Activated B cell treated with CpG ODN at 0.5 μM for 24 hours (primary cell): ENCODE results near the gene GSTO2. TPM values are rescaled to one million over a fixed set of nuclear protein-coding genes. Genes with fewer than 3 reads are reported as not detected.

Source experiments
- ATAC-seq: fragments of 200-7000 bp; cut with Tn5 transposase; one replicate; pipeline ENCODE4 v1.10.0; 2021; ENCODE audit warnings: low read depth, mild to moderate bottlenecking, moderate library complexity
- CTCF ChIA-PET: fragments of 350-600 bp; sonication (Branson Sonifier 250); formaldehyde crosslinking; loops from one replicate; lab custom pipeline; 2021; ENCODE audit warnings: antibody characterized with exemption; lab: Charles Lee
- POLR2A ChIA-PET: fragments of 350-600 bp; sonication (Branson Sonifier 250); formaldehyde crosslinking; loops from one replicate; lab custom pipeline; 2021; ENCODE audit warnings: antibody characterized with exemption; lab: Charles Lee
- DNase-seq: peaks from one replicate; pipeline ENCODE4 v3.0.0; 2022
- H3K27ac Mint-ChIP-seq: one replicate; pipeline ENCODE4 v1.8.0; 2020; ENCODE audit warnings: mixed read lengths
- H3K27me3 Mint-ChIP-seq: one replicate; pipeline ENCODE4 v1.8.0; 2021; ENCODE audit warnings: mixed read lengths
- H3K36me3 Mint-ChIP-seq: one replicate; pipeline ENCODE4 v1.8.0; 2021; ENCODE audit warnings: low read depth, mixed read lengths
- H3K4me1 Mint-ChIP-seq: one replicate; pipeline ENCODE4 v1.8.0; 2021; ENCODE audit warnings: mixed read lengths
- H3K4me3 Mint-ChIP-seq: one replicate; pipeline ENCODE4 v1.8.0; 2020; ENCODE audit warnings: mild to moderate bottlenecking, mixed read lengths
- H3K9me3 Mint-ChIP-seq: one replicate; pipeline ENCODE4 v1.8.0; 2020; ENCODE audit warnings: mixed read lengths
- intact Hi-C: fragments of 100-400 bp; cut with micrococcal nuclease; formaldehyde crosslinking; loops from one replicate; pipeline ENCODE4 v1.15.1; 2024
- total RNA-seq: library from RNA; stranded (reverse); gene quantifications from 2 replicates; pipeline ENCODE4 v1.2.3, GENCODE V29; 2022
- TF ChIP-seq, protein P1 (sequence below): fragments of 200-600 bp; IDR thresholded peaks from one replicate; pipeline ENCODE4 v1.8.0; 2022; ENCODE audit warnings: antibody characterized with exemption, mild to moderate bottlenecking

GSTO2 gene
- total RNA-seq, 1 donor from 2014 or later, result 0.91 TPM

DNA sequence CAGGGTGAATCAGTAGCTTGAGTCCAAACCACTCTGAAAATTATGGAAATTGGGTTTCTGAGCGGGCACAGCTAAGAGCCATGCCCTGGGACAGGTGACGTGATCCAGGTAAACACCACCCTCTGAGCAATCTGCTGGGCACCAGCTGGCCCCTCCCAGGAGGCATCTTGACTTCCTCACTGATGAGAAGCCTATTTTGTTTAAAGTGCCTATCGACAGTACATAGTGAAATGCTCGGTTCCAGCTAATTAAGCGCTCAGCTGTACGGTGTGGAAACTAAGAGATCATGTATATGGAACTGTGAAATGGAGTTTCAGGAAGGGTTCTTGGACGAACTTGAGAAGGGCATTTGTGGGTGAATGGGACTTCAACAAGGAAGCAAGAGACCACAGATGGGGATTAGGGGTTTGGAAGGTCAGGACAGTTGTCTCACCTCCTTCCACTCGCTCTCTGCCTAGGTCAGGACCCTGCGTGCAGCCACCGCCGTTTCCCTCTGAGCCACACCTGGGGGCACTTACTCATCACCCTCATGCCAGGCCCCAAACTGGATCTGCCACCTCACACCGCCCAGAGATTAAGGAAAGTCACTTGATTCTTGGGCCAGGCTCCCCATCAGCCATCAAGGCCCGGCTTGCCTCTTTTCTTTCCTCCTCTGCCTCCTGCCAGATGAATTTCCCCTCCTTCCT, 66.1 kb downstream of the GSTO2 start:
- ChIA-PET POLR2A (interaction anchor here (1.1 kb wide), 1 partner anchor 14 kb away, joined by 4 read pairs; no protein-coding TSS in a partner anchor), CTCF (interaction anchor here (0.9 to 1.9 kb wide), 4 partner anchors 15 to 29 kb away, joined by 3 to 9 read pairs (median 5); partner anchors contain the start of gene CFAP58)
- H3K9me3 Mint-ChIP-seq, result no peaks in the 10 kb centered on the region
- TF ChIP-seq, protein P1, sequence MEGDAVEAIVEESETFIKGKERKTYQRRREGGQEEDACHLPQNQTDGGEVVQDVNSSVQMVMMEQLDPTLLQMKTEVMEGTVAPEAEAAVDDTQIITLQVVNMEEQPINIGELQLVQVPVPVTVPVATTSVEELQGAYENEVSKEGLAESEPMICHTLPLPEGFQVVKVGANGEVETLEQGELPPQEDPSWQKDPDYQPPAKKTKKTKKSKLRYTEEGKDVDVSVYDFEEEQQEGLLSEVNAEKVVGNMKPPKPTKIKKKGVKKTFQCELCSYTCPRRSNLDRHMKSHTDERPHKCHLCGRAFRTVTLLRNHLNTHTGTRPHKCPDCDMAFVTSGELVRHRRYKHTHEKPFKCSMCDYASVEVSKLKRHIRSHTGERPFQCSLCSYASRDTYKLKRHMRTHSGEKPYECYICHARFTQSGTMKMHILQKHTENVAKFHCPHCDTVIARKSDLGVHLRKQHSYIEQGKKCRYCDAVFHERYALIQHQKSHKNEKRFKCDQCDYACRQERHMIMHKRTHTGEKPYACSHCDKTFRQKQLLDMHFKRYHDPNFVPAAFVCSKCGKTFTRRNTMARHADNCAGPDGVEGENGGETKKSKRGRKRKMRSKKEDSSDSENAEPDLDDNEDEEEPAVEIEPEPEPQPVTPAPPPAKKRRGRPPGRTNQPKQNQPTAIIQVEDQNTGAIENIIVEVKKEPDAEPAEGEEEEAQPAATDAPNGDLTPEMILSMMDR, result no peak
- ATAC-seq, result no peak
- H3K27me3 Mint-ChIP-seq, result no peaks in the 10 kb centered on the region
- peak; percentile 15 for DNase-seq
- peaks cover 25% of the 10 kb centered on the region for H3K36me3 Mint-ChIP-seq
- peak overlapping the region; percentile 76 for H3K27ac Mint-ChIP-seq
- peaks cover 80% of the 10 kb centered on the region for H3K4me1 Mint-ChIP-seq
- peak overlapping the region; percentile 68 for H3K4me3 Mint-ChIP-seq
- intact Hi-C loops, result no loop called here

DNA sequence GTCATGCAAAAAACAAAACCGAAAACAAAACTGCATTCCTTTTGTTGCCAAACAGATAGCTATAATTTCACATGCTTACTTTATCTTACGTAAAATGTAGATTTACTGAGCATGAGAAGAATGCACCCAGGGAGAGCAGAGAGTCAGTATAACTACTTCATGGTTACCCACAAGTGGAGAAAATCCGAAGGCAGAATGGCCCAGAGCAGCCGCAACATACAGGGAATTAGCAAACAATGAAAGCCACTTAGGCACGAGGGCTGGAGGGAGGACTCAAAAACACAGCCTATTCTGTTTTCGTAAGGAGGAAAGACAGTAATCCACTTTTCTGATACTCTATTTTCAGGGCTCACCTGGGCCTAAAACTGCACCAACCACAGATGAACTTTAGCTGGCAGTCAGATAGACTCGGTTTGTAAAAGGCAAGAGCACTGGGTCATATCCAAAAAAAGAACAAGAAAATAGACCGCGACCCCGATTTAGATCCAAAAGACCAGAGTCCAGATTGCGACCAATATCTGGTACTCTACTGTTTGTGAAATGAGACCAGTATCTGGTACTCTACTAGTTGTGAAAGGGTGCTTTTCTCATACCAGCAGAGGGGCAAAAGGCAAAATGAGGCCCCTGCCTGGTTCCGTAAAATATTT, 68.0 kb downstream of the GSTO2 start:
- POLR2A ChIA-PET, result interaction anchor here (2.3 to 3.8 kb wide), 3 partner anchors 14 to 31 kb away, joined by 7 to 73 read pairs (median 32); partner anchors contain the start of gene CFAP58
- Mint-ChIP-seq H3K36me3 (peaks cover 22% of the 10 kb centered on the region), H3K4me3 (peak overlapping the region; percentile 98), H3K4me1 (peaks cover 65% of the 10 kb centered on the region), H3K27me3 (no peaks in the 10 kb centered on the region), H3K27ac (peak overlapping the region; percentile 92), H3K9me3 (no peaks in the 10 kb centered on the region)
- CTCF ChIA-PET, result interaction anchor here (0.5 to 3.0 kb wide), 8 partner anchors 14 to 45 kb away, joined by 3 to 27 read pairs (median 6); partner anchors contain the start of gene CFAP58
- DNase-seq (no peak), ATAC-seq (peak; percentile 15)
- intact Hi-C loops, result loop anchor here (1.0 kb wide), 2 partner anchors 8 to 13 kb away; no protein-coding TSS in a partner anchor
- TF ChIP-seq, protein P1, result no peak

DNA sequence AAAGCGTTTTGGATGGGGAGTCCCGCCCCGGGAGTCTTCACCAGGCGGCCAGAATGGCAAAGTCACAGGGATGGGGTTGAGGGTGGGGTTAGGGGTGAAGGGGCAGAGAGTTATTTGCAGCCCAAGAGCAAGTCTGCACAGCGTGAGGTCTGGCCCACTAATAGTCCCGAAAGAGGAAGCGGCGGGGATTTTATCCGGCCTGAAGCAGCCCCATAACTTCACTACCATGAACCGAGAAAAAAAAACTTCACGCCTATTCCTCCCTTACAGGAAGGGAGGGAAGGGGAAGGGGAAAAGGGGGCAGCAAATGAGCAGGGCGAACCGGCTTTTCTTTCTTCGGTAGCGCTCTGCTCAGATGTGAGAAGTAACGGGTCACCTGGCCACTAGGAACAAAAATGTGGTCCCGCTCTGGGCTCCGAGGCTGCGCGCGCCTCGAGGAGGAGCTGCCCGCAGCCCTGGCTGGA, 68.6 kb downstream of the GSTO2 start:
- ATAC-seq, result peak; percentile 60
- intact Hi-C loops, result loop anchor here (1.0 kb wide), 2 partner anchors 8 to 13 kb away; no protein-coding TSS in a partner anchor

DNA sequence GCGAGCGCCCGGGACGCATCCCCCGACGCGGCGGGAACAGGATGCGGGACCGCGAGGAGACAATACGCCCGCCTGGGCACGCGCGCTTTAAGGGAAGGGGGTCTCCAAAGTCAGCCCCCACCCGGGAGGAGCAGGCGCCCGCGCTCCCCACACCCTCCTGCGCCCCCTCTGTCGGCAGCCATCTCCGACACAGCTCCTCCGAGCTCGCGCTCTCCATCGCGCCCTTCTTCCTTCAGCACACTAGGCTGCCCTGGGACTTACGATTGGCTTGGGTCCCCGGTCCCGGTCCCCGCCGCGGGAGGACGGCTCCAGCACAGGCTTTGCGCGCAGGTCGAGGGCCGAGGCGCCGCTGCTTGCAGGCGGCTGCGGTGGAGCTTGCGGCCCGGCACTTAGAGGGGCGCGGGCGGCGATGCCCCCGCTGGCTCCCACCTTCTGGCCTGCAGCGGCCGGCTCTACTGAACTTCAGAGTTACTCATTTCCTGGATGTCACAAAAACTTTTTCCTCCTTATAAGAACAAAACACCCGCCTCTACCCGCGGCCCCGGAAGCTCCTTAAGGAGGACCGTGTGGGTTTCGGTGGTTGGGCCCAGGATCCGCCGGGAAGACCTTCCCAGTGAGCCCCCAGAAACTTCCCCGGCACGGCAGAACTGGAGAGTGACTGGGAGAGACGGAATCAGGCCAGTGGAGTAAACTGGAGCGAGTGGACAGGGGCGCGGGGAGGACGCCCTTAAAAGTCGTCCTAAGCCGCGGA, 69.2 kb downstream of the GSTO2 start, which contains the start of gene ITPRIP:
ITPRIP (minus strand) TSS at position 481 of the 751 bp plus-strand sequence. CDS start 22,414 bp downstream, outside the sequence.
- ATAC-seq, result peak; percentile 65
- ChIA-PET POLR2A (interaction anchor here (0.7 to 3.8 kb wide), 14 partner anchors 9 to 660 kb away, joined by 3 to 73 read pairs (median 8); partner anchors contain the start of genes CFAP58, GSTO2 and SFR1), CTCF (interaction anchor here (0.7 to 3.0 kb wide), 4 partner anchors 9 to 46 kb away, joined by 3 to 27 read pairs (median 13); no protein-coding TSS in a partner anchor)
- Mint-ChIP-seq H3K27me3 (no peaks in the 10 kb centered on the region), H3K4me1 (peaks cover 55% of the 10 kb centered on the region), H3K4me3 (peak within 1 kb of the TSS; percentile 98), H3K27ac (peak within 1 kb of the TSS; percentile 100), H3K36me3 (peaks cover 17% of the 10 kb centered on the region), H3K9me3 (no peaks in the 10 kb centered on the region)
- intact Hi-C loops, result loop anchor here (1.0 kb wide), 6 partner anchors 9 to 420 kb away; partner anchors contain the start of gene STN1
- DNase-seq, result peak; percentile 67
- TF ChIP-seq, protein P1, result no peak

More for the DNA sequence above, 68.6 kb downstream of the GSTO2 start:
- TF ChIP-seq, protein P1, result no peak
- no peak for DNase-seq
- Mint-ChIP-seq H3K4me1 (peaks cover 61% of the 10 kb centered on the region), H3K4me3 (peak overlapping the region; percentile 98), H3K27ac (peak overlapping the region; percentile 92), H3K27me3 (no peaks in the 10 kb centered on the region), H3K9me3 (no peaks in the 10 kb centered on the region), H3K36me3 (peaks cover 22% of the 10 kb centered on the region)
- CTCF ChIA-PET, result interaction anchor here (0.8 to 3.0 kb wide), 4 partner anchors 13 to 46 kb away, joined by 3 to 27 read pairs (median 14); no protein-coding TSS in a partner anchor
- POLR2A ChIA-PET, result interaction anchor here (1.1 to 3.8 kb wide), 11 partner anchors 8 to 217 kb away, joined by 4 to 73 read pairs (median 9); partner anchors contain the start of genes CFAP58, GSTO2 and SFR1
